HepG2 (cell line): ENCODE data around the gene EMC9. TPM values are rescaled to one million over a fixed set of nuclear protein-coding genes. Genes with fewer than 3 reads are reported as not detected.
A peak's percentile ranks its signal among the peaks of the same experiment; 100 is the strongest.

Source experiments
- ARID3A ChIP-seq: IDR thresholded peaks from 2 replicates; pipeline ENCODE4 v1.6.1; 2012; ENCODE audit warnings: low read depth, low read length, improper control_type of control experiment
- ASH2L ChIP-seq: fragments of 300-600, 200-600 bp; sonication (generic); IDR thresholded peaks from 2 replicates; pipeline ENCODE4 v1.7.0; 2017; ENCODE audit warnings: low read depth, mild to moderate bottlenecking, moderate library complexity, mixed read lengths, low read length; ENCODE audit not compliant: insufficient read length
- CCAR2 ChIP-seq: fragments of 200-400 bp; formaldehyde crosslinking; optimal IDR thresholded peaks from 2 replicates; pipeline ENCODE3; 2018; ENCODE audit warnings: low read depth, mild to moderate bottlenecking, low read length, moderate library complexity
- ETV6 ChIP-seq: sonication (generic); formaldehyde crosslinking; conservative IDR thresholded peaks from 2 replicates; pipeline ENCODE4 v1.4.0; 2020; ENCODE audit warnings: missing genetic modification reagents
- FOXM1 ChIP-seq: sonication (generic); formaldehyde crosslinking; IDR thresholded peaks from 2 replicates; pipeline ENCODE4 v1.5.0; 2020; ENCODE audit warnings: missing genetic modification reagents
- GTF3A ChIP-seq: sonication (generic); formaldehyde crosslinking; conservative IDR thresholded peaks from 2 replicates; pipeline ENCODE4 v1.4.0; 2020; ENCODE audit warnings: mild to moderate bottlenecking, missing genetic modification reagents
- ISL2 ChIP-seq: sonication (generic); formaldehyde crosslinking; IDR thresholded peaks from 2 replicates; pipeline ENCODE4 v1.5.0; 2020; ENCODE audit warnings: missing genetic modification reagents
- KDM2A ChIP-seq: sonication (generic); formaldehyde crosslinking; IDR thresholded peaks from 2 replicates; pipeline ENCODE4 v1.4.0; 2020; ENCODE audit warnings: low read depth, missing genetic modification reagents, borderline replicate concordance
- KLF11 ChIP-seq: IDR thresholded peaks from 2 replicates; pipeline ENCODE4 v1.6.1; 2016; ENCODE audit warnings: missing compliant biosample characterization
- NR1H2 ChIP-seq: sonication (generic); formaldehyde crosslinking; IDR thresholded peaks from 2 replicates; pipeline ENCODE4 v1.8.1; 2022; ENCODE audit warnings: low read depth, missing genetic modification reagents, borderline replicate concordance
- SAP130 ChIP-seq: IDR thresholded peaks from 2 replicates; pipeline ENCODE4 v1.6.1; 2016; ENCODE audit warnings: low read depth
- SATB2 ChIP-seq: sonication (generic); formaldehyde crosslinking; IDR thresholded peaks from 2 replicates; pipeline ENCODE4 v1.5.0; 2020; ENCODE audit warnings: missing genetic modification reagents
- SIN3A ChIP-seq: IDR thresholded peaks from 2 replicates; pipeline ENCODE4 v1.6.1; 2011; ENCODE audit warnings: low read depth, mild to moderate bottlenecking, control low read depth, low read length, borderline replicate concordance
- SRF ChIP-seq: IDR thresholded peaks from 2 replicates; pipeline ENCODE4 v1.6.1; 2011; ENCODE audit warnings: mild to moderate bottlenecking, low read depth, low read length, moderate library complexity
- ZBTB8A ChIP-seq: sonication (generic); formaldehyde crosslinking; IDR thresholded peaks from 2 replicates; pipeline ENCODE4 v1.4.0; 2020; ENCODE audit warnings: mild to moderate bottlenecking, low read depth, missing genetic modification reagents, borderline replicate concordance
- ZFAT ChIP-seq: sonication (generic); formaldehyde crosslinking; conservative IDR thresholded peaks from 2 replicates; pipeline ENCODE4 v1.8.1; 2023; ENCODE audit warnings: missing genetic modification reagents, inconsistent platforms
- ZNF230 ChIP-seq: sonication (generic); formaldehyde crosslinking; IDR thresholded peaks from 2 replicates; pipeline ENCODE4 v1.4.0; 2020; ENCODE audit warnings: mild to moderate bottlenecking, missing genetic modification reagents
- ZNF292 ChIP-seq: sonication (generic); formaldehyde crosslinking; IDR thresholded peaks from 2 replicates; pipeline ENCODE4 v1.8.1; 2022; ENCODE audit warnings: mild to moderate bottlenecking, low read depth, missing genetic modification reagents, borderline replicate concordance
- ZNF563 ChIP-seq: sonication (generic); formaldehyde crosslinking; IDR thresholded peaks from 2 replicates; pipeline ENCODE4 v1.8.0; 2022; ENCODE audit warnings: mild to moderate bottlenecking, moderate library complexity, missing genetic modification reagents
- ZNF746 ChIP-seq: sonication (generic); formaldehyde crosslinking; IDR thresholded peaks from 2 replicates; pipeline ENCODE4 v1.8.0; 2022; ENCODE audit warnings: mild to moderate bottlenecking, missing genetic modification reagents
- ZNF782 ChIP-seq: sonication (generic); formaldehyde crosslinking; IDR thresholded peaks from 2 replicates; pipeline ENCODE4 v1.4.0; 2020; ENCODE audit warnings: missing genetic modification reagents, mild to moderate bottlenecking, borderline replicate concordance
- polyA plus RNA-seq, 8 experiments: library from polyadenylated mRNA; depleted of rRNA in 3 of 8; stranded (reverse) in 7 of 8; unstranded in 1 of 8; fragments of >200 nt; fragmentation: Illumina TruSeq in 4 of 8; extraction: Trizol in 4 of 8; gene quantifications; 2 replicates each; pipeline versions ENCODE4 v1.2.1 to v1.2.3, GENCODE V29; 2011 to 2016; ENCODE audit warnings: low read depth in 4 of 8, missing spikeins in 1 of 8, mixed read lengths in 1 of 8; ENCODE audit not compliant: insufficient read depth in 1 of 8
- total RNA-seq, 5 experiments: library from RNA; depleted of rRNA; stranded (reverse); fragments of >200 nt; fragmentation: Illumina TruSeq; extraction: Trizol; gene quantifications; 2 replicates each; pipeline ENCODE4 v1.2.3, GENCODE V29; 2016; ENCODE audit warnings: low read depth in 1 of 5
- TF ChIP-seq, protein P1 (sequence below): sonication (generic); formaldehyde crosslinking; IDR thresholded peaks from 2 replicates; pipeline ENCODE4 v1.8.0; 2022; ENCODE audit warnings: missing genetic modification reagents, mild to moderate bottlenecking, moderate library complexity, borderline replicate concordance
- TF ChIP-seq, protein P2 (sequence below): sonication (generic); formaldehyde crosslinking; conservative IDR thresholded peaks from 2 replicates; pipeline ENCODE4 v1.4.0; 2020; ENCODE audit warnings: missing genetic modification reagents
- TF ChIP-seq, protein P3 (sequence below): sonication (generic); formaldehyde crosslinking; IDR thresholded peaks from 2 replicates; pipeline ENCODE4 v1.8.1; 2023; ENCODE audit warnings: mild to moderate bottlenecking, inconsistent platforms, moderate library complexity, missing genetic modification reagents, borderline replicate concordance

The EMC9 gene
- total and polyA plus RNA-seq, 2 of the 13 experiments (the other 11 are each of a cell fraction or from before 2014, with no cell fraction given), result 60.5 to 78.7 TPM

GRCh38 chr14:24146978-24147760 lies 5.8 kb upstream of the EMC9 start, which contains the start of gene RNF31 (continued):
- no peak for TF ChIP-seq ARID3A
- TF ChIP-seq ZNF230 (CRISPR knock-in tag), result peak; percentile 63; the same call in 1 of the 2 replicates
- TF ChIP-seq KLF11 (CRISPR knock-in tag), result no peak
- TF ChIP-seq, protein P1, sequence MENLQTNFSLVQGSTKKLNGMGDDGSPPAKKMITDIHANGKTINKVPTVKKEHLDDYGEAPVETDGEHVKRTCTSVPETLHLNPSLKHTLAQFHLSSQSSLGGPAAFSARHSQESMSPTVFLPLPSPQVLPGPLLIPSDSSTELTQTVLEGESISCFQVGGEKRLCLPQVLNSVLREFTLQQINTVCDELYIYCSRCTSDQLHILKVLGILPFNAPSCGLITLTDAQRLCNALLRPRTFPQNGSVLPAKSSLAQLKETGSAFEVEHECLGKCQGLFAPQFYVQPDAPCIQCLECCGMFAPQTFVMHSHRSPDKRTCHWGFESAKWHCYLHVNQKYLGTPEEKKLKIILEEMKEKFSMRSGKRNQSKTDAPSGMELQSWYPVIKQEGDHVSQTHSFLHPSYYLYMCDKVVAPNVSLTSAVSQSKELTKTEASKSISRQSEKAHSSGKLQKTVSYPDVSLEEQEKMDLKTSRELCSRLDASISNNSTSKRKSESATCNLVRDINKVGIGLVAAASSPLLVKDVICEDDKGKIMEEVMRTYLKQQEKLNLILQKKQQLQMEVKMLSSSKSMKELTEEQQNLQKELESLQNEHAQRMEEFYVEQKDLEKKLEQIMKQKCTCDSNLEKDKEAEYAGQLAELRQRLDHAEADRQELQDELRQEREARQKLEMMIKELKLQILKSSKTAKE, result no peak
- TF ChIP-seq ZNF292 (CRISPR knock-in tag), result no peak; the same call in 1 of the 2 replicates
- TF ChIP-seq ZNF563 (CRISPR knock-in tag), result no peak
- no peak for TF ChIP-seq CCAR2
- no peak; the same call in 1 of the 2 replicates for TF ChIP-seq GTF3A (CRISPR knock-in tag)
- no peak for TF ChIP-seq ZNF746 (CRISPR knock-in tag)
- no peak for TF ChIP-seq SATB2 (CRISPR knock-in tag)
- TF ChIP-seq ISL2 (CRISPR knock-in tag), result no peak
- TF ChIP-seq, protein P2, sequence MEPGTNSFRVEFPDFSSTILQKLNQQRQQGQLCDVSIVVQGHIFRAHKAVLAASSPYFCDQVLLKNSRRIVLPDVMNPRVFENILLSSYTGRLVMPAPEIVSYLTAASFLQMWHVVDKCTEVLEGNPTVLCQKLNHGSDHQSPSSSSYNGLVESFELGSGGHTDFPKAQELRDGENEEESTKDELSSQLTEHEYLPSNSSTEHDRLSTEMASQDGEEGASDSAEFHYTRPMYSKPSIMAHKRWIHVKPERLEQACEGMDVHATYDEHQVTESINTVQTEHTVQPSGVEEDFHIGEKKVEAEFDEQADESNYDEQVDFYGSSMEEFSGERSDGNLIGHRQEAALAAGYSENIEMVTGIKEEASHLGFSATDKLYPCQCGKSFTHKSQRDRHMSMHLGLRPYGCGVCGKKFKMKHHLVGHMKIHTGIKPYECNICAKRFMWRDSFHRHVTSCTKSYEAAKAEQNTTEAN, result no peak; the same call in 1 of the 2 replicates
- TF ChIP-seq ZBTB8A (CRISPR knock-in tag), result no peak; the same call in none of the 2 replicates
- no peak for TF ChIP-seq NR1H2 (CRISPR knock-in tag)
- peak; percentile 92 for TF ChIP-seq ASH2L
- TF ChIP-seq SIN3A, result peak; percentile 88; the same call in 1 of the 2 replicates
- TF ChIP-seq KDM2A (CRISPR knock-in tag), result peak; percentile 69; the same call in 1 of the 2 replicates
- peak; percentile 68 for TF ChIP-seq ETV6 (CRISPR knock-in tag)
- no peak for TF ChIP-seq ZFAT
- peak; percentile 63; the same call in 1 of the 2 replicates for TF ChIP-seq SRF
- TF ChIP-seq, protein P3, sequence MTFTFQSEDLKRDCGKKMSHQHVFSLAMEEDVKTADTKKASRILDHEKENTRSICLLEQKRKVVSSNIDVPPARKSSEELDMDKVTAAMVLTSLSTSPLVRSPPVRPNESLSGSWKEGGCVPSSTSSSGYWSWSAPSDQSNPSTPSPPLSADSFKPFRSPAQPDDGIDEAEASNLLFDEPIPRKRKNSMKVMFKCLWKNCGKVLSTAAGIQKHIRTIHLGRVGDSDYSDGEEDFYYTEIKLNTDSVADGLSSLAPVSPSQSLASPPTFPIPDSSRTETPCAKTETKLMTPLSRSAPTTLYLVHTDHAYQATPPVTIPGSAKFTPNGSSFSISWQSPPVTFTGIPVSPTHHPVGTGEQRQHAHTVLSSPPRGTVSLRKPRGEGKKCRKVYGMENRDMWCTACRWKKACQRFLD (CRISPR knock-in tag), result peak; percentile 77; the same call in 1 of the 2 replicates
- peak; percentile 89 for TF ChIP-seq SAP130 (CRISPR knock-in tag)
- TF ChIP-seq ZNF782 (CRISPR knock-in tag), result peak; percentile 96; the same call in 1 of the 2 replicates
- no peak for TF ChIP-seq FOXM1
